ENCODE measurements around the gene PLCL2.

The PLCL2 gene

DNA sequence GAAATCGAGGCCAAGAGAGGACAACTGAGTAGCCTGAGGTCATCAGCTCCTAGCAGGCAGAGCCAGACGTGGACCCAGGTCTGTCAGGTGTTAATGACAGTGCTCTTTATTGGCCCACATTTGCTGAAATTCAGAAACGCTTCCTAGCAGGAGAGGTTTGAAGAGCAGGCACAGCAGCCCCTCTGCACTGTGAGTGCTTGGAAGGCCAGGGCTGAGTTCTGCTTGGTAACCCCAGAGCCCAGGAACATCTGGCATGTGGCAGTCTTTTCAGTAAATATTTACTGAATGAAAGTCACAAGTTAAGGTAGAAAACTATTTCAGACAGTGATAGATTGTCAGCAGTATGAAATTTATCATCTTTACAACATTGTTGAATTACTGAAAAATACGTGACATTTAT lies 102.4 kb downstream of the PLCL2 start:
- H3K4me3 ChIP-seq (ENCODE audit: low read depth, low read length), result no peak overlapping the region
- DNase-seq (ENCODE audit: low read depth), result no peak
- TF ChIP-seq MAX (IDR thresholded peaks at IDR 0.05; ENCODE audit: low read depth, low read length) (no peak), MYC (IDR thresholded peaks at IDR 0.05; ENCODE audit: low read depth, low read length) (no peak), POLR2A (IDR thresholded peaks at IDR 0.05; ENCODE audit: extremely low read depth, insufficient read length) (no peak), CTCF (IDR thresholded peaks at IDR 0.05; ENCODE audit: low read depth, low read length) (no peak)

DNA sequence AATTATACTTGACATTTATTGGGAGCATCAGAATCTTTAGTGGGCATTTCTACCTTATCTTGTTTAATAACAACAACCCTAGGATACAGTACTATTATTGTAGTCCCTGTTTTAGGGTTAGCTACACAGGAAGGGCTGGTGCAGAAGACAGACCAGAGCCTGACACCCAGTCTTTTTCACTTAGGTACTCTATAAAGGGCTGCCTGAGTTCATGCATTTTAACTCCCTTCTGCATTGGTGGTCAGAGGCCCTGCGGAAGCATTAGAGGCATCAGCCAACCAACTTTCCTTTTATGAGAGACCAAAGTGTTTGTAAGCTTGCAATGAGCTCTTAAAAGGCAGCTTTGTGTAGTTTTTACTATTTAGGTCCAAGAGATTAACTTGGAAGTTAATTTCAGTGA lies 105.4 kb downstream of the PLCL2 start:
- H3K4me3 ChIP-seq (ENCODE audit: low read depth, low read length), result no peak overlapping the region
- DNase-seq (ENCODE audit: low read depth), result no peak
- TF ChIP-seq MAX (IDR thresholded peaks at IDR 0.05; ENCODE audit: low read depth, low read length) (no peak), MYC (IDR thresholded peaks at IDR 0.05; ENCODE audit: low read depth, low read length) (no peak), POLR2A (IDR thresholded peaks at IDR 0.05; ENCODE audit: extremely low read depth, insufficient read length) (no peak), CTCF (IDR thresholded peaks at IDR 0.05; ENCODE audit: low read depth, low read length) (no peak)

GRCh38 chr3:16992198-16992597 lies 107.4 kb downstream of the PLCL2 start:
- no peak for TF ChIP-seq MYC (IDR thresholded peaks at IDR 0.05; ENCODE audit: low read depth, low read length)
- no peak for TF ChIP-seq CTCF (IDR thresholded peaks at IDR 0.05; ENCODE audit: low read depth, low read length)
- TF ChIP-seq MAX (IDR thresholded peaks at IDR 0.05; ENCODE audit: low read depth, low read length), result no peak
- TF ChIP-seq POLR2A (IDR thresholded peaks at IDR 0.05; ENCODE audit: extremely low read depth, insufficient read length), result no peak
- no peak for DNase-seq (ENCODE audit: low read depth)
- H3K4me3 ChIP-seq (ENCODE audit: low read depth, low read length), result no peak overlapping the region

GRCh38 chr3:16993227-16993626 lies 108.5 kb downstream of the PLCL2 start:
- no peak overlapping the region for H3K4me3 ChIP-seq (ENCODE audit: low read depth, low read length)
- TF ChIP-seq MAX (IDR thresholded peaks at IDR 0.05; ENCODE audit: low read depth, low read length), result no peak
- TF ChIP-seq POLR2A (IDR thresholded peaks at IDR 0.05; ENCODE audit: extremely low read depth, insufficient read length), result no peak
- DNase-seq (ENCODE audit: low read depth), result peak; percentile 14

DNA sequence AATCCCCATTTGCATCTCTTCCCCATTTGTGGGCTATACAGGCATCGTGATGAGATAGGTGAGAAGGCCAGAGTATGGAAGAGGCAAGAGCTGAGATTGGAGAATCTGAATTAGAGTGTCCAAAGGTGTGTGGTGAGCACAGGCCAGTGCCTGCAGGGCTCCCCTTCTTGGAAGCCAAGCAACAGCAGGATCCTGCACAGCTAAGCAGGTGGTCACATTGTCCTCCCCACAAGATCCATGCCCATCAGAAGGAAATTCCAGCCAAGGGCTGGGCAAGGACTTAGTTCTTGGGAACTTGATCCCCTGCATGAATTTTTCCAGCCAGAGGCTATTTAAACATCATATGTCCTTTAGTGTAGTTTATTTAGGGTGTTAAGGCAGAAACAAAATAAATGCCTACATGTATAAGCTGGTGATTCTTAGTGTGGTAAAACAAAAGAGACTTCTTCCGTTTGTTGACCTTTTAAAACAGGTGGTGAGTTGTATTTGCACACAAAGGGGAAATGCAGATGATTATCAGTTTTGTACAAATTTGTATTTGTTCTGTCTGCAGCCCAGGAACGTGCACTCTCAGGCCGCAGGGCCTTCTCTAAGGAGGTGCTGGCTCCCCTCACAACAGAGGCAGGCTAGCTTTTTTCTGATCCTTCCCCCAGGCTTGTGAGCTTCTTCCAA lies 110.2 kb downstream of the PLCL2 start:
- DNase-seq (ENCODE audit: low read depth), result no peak

More for the DNA sequence above, 110.2 kb downstream of the PLCL2 start:
- no peak overlapping the region for H3K4me3 ChIP-seq (ENCODE audit: low read depth, low read length)
- TF ChIP-seq MAX (IDR thresholded peaks at IDR 0.05; ENCODE audit: low read depth, low read length) (no peak), MYC (IDR thresholded peaks at IDR 0.05; ENCODE audit: low read depth, low read length) (no peak), CTCF (IDR thresholded peaks at IDR 0.05; ENCODE audit: low read depth, low read length) (no peak)

Measured in NB4 (cell line).